GM19438 (cell line): ENCODE results near the gene RABEP2.
"Not testable (repeated sequence)": the region's sequence is repeated elsewhere in the genome, so short reads cannot be mapped to it uniquely, and the experiment has no call there.

Experiments
- ATAC-seq: cut with Tn5 transposase; IDR thresholded peaks from one replicate; pipeline ENCODE4 v1.9.1; 2021; ENCODE audit warnings: low read depth; ENCODE audit not compliant: unreplicated experiment

RABEP2 gene

GRCh38 chr16:28924762-28925385 lies at the start of gene RABEP2:
Gene RABEP2, minus strand, starts transcription at chr16:28925238. Its CDS starts 75 bp downstream, at chr16:28925163.
- peak; percentile 48 for ATAC-seq

- peak; percentile 87 for ATAC-seq
Observed at GRCh38 chr16:28974437-28975157, 49.6 kb upstream of the RABEP2 start, which contains the start of gene SPNS1. Gene SPNS1, plus strand, starts transcription at chr16:28974778. Its CDS starts 374 bp downstream, at chr16:28975152.

GRCh38 chr16:28974007-28974436 lies 49.0 kb upstream of the RABEP2 start:
- ATAC-seq = peak; percentile 14

GRCh38 chr16:28969696-28970095 lies 44.7 kb upstream of the RABEP2 start:
- not testable (repeated sequence) for ATAC-seq

- ATAC-seq = no peak
Observed at GRCh38 chr16:28967156-28967555, 42.1 kb upstream of the RABEP2 start.

- ATAC-seq = no peak
Observed at GRCh38 chr16:28964496-28964895, 39.5 kb upstream of the RABEP2 start.

GRCh38 chr16:28964072-28964471 lies 39.0 kb upstream of the RABEP2 start:
- no peak for ATAC-seq

GRCh38 chr16:28958836-28959235 lies 33.8 kb upstream of the RABEP2 start:
- ATAC-seq = no peak

GRCh38 chr16:28958216-28958615 lies 33.2 kb upstream of the RABEP2 start:
- ATAC-seq = no peak

GRCh38 chr16:28951410-28951943 lies 26.4 kb upstream of the RABEP2 start:
- ATAC-seq = peak; percentile 15

- ATAC-seq = peak; percentile 91
Observed at GRCh38 chr16:28950648-28951409, 25.8 kb upstream of the RABEP2 start, which contains the start of gene NFATC2IP. Gene NFATC2IP, plus strand, starts transcription at chr16:28950937. Its CDS starts 75 bp downstream, at chr16:28951012.

- ATAC-seq = no peak
Observed at GRCh38 chr16:28946681-28947080, 21.6 kb upstream of the RABEP2 start.

- no peak for ATAC-seq
Observed at GRCh38 chr16:28943281-28943680, 18.2 kb upstream of the RABEP2 start.

GRCh38 chr16:28939825-28940224 lies 14.8 kb upstream of the RABEP2 start:
- not testable (repeated sequence) for ATAC-seq

- ATAC-seq = no peak
Observed at GRCh38 chr16:28938721-28939120, 13.7 kb upstream of the RABEP2 start.

GRCh38 chr16:28937222-28937876 lies 12.3 kb upstream of the RABEP2 start:
- ATAC-seq = no peak

- no peak for ATAC-seq
Observed at GRCh38 chr16:28936784-28937155, 11.7 kb upstream of the RABEP2 start.

- peak; percentile 77 for ATAC-seq
Observed at GRCh38 chr16:28935924-28936783, 11.1 kb upstream of the RABEP2 start.

- ATAC-seq = no peak
Observed at GRCh38 chr16:28935346-28935745, 10.3 kb upstream of the RABEP2 start.
